H9 (cell line): Measurements from ENCODE around the gene SEC11A. TPM values are rescaled to one million over a fixed set of nuclear protein-coding genes. Genes with fewer than 3 reads are reported as not detected.
A peak's percentile ranks its signal among the peaks of the same experiment; 100 is the strongest.

ENCODE experiments used
- DNase-seq: peaks from one replicate; pipeline ENCODE4 v3.0.0-alpha.2; 2017
- H2AFZ ChIP-seq: one replicate; pipeline ENCODE4 v1.6.1; 2013; ENCODE audit warnings: mild to moderate bottlenecking, low read length, control low read depth, moderate library complexity
- H2AK5ac ChIP-seq: 2 replicates; pipeline ENCODE4 v1.6.1; 2013; ENCODE audit warnings: low read length, control low read depth, mixed read lengths; ENCODE audit not compliant: insufficient read length
- H2BK120ac ChIP-seq: one replicate; pipeline ENCODE4 v1.6.1; 2013; ENCODE audit warnings: low read depth, mild to moderate bottlenecking, low read length, control low read depth, inconsistent platforms; ENCODE audit not compliant: poor library complexity, severe bottlenecking
- H2BK12ac ChIP-seq: 2 replicates; pipeline ENCODE4 v1.6.1; 2013; ENCODE audit warnings: low read length, control low read depth, mixed read lengths, low read depth; ENCODE audit not compliant: insufficient read length
- H2BK15ac ChIP-seq: 2 replicates; pipeline ENCODE4 v1.6.1; 2013; ENCODE audit warnings: low read depth, low read length, control low read depth
- H2BK20ac ChIP-seq: one replicate; pipeline ENCODE4 v1.6.1; 2013; ENCODE audit warnings: low read depth, mild to moderate bottlenecking, low read length, control low read depth, inconsistent platforms; ENCODE audit not compliant: poor library complexity, severe bottlenecking
- H2BK5ac ChIP-seq: 2 replicates; pipeline ENCODE4 v1.6.1; 2013; ENCODE audit warnings: low read length, control low read depth, mixed read lengths; ENCODE audit not compliant: insufficient read length
- H3K14ac ChIP-seq: 2 replicates; pipeline ENCODE4 v1.6.1; 2013; ENCODE audit warnings: low read length, control low read depth; ENCODE audit not compliant: insufficient read depth
- H3K18ac ChIP-seq: 2 replicates; pipeline ENCODE4 v1.6.1; 2013; ENCODE audit warnings: low read depth, mild to moderate bottlenecking, mixed read lengths, low read length, control low read depth; ENCODE audit not compliant: insufficient read length
- H3K23ac ChIP-seq: 2 replicates; pipeline ENCODE4 v1.6.1; 2013; ENCODE audit warnings: low read length, control low read depth, mixed read lengths, low read depth; ENCODE audit not compliant: insufficient read length
- H3K23me2 ChIP-seq: 2 replicates; pipeline ENCODE4 v1.6.1; 2013; ENCODE audit warnings: low read depth, mild to moderate bottlenecking, mixed read lengths, low read length, control low read depth; ENCODE audit not compliant: insufficient read length, poor library complexity, severe bottlenecking
- H3K27ac ChIP-seq: 2 replicates; pipeline ENCODE4 v1.5.1; 2013; ENCODE audit warnings: low read length, control low read depth, mixed read lengths, low read depth; ENCODE audit not compliant: insufficient read length
- H3K27me3 ChIP-seq: 2 replicates; pipeline ENCODE4 v1.6.1; 2013; ENCODE audit warnings: low read length, control low read depth, inconsistent platforms; ENCODE audit not compliant: insufficient read depth
- H3K4ac ChIP-seq: 2 replicates; pipeline ENCODE4 v1.6.1; 2013; ENCODE audit warnings: low read depth, mild to moderate bottlenecking, control low read depth, inconsistent platforms, low read length, moderate library complexity
- H3K4me1 ChIP-seq: 2 replicates; pipeline ENCODE4 v1.6.1; 2013; ENCODE audit warnings: low read length, control low read depth, inconsistent platforms; ENCODE audit not compliant: insufficient read depth
- H3K4me2 ChIP-seq: 2 replicates; pipeline ENCODE4 v1.6.1; 2013; ENCODE audit warnings: low read length, control low read depth, mixed read lengths; ENCODE audit not compliant: insufficient read length, insufficient read depth
- H3K56ac ChIP-seq: 2 replicates; pipeline ENCODE4 v1.6.1; 2013; ENCODE audit warnings: low read depth, mild to moderate bottlenecking, mixed read lengths, low read length, control low read depth; ENCODE audit not compliant: insufficient read length
- H3K79me1 ChIP-seq: 2 replicates; pipeline ENCODE4 v1.6.1; 2013; ENCODE audit warnings: low read depth, mild to moderate bottlenecking, moderate library complexity, low read length, control low read depth, inconsistent platforms; ENCODE audit not compliant: insufficient read depth, poor library complexity, severe bottlenecking
- H3K79me2 ChIP-seq: 2 replicates; pipeline ENCODE4 v1.6.1; 2013; ENCODE audit warnings: low read length, control low read depth, inconsistent platforms; ENCODE audit not compliant: insufficient read depth
- H3K9ac ChIP-seq: 2 replicates; pipeline ENCODE4 v1.6.1; 2013; ENCODE audit warnings: low read length, control low read depth, mixed read lengths; ENCODE audit not compliant: insufficient read length; ENCODE audit errors: extremely low read depth
- H3K9me3 ChIP-seq: one replicate; pipeline ENCODE4 v1.6.1; 2013; ENCODE audit warnings: low read depth, low read length, inconsistent platforms; ENCODE audit not compliant: control insufficient read depth
- H3T11ph ChIP-seq: one replicate; pipeline ENCODE4 v1.6.1; 2013; ENCODE audit warnings: mild to moderate bottlenecking, low read length, control low read depth, inconsistent platforms
- H4K20me1 ChIP-seq: one replicate; pipeline ENCODE4 v1.6.1; 2013; ENCODE audit not compliant: control insufficient read depth, insufficient read length, insufficient read depth
- H4K5ac ChIP-seq: 2 replicates; pipeline ENCODE4 v1.6.1; 2013; ENCODE audit warnings: low read depth, mild to moderate bottlenecking, mixed read lengths, low read length, control low read depth; ENCODE audit not compliant: insufficient read length
- H4K8ac ChIP-seq: replicated peaks from 2 replicates; pipeline ENCODE4 v1.6.1; 2013; ENCODE audit warnings: low read length, control low read depth, mixed read lengths, low read depth; ENCODE audit not compliant: insufficient read length
- H4K91ac ChIP-seq: 2 replicates; pipeline ENCODE4 v1.6.1; 2013; ENCODE audit warnings: low read depth, mild to moderate bottlenecking, moderate library complexity, mixed read lengths, low read length, control low read depth; ENCODE audit not compliant: insufficient read length
- H3K27ac Mint-ChIP-seq, 3 experiments: 2 replicates in 2 of 3; 3 replicates in 1 of 3; pipeline ENCODE4 v1.8.0; 2020 to 2021; ENCODE audit warnings: mixed read lengths in 3 of 3, mild to moderate bottlenecking in 1 of 3, moderate library complexity in 1 of 3
- H3K27me3 Mint-ChIP-seq: 2 replicates; pipeline ENCODE4 v1.8.0; 2021; ENCODE audit warnings: low read depth, mild to moderate bottlenecking, moderate library complexity, mixed read lengths
- H3K36me3 Mint-ChIP-seq, 3 experiments: 2 replicates in 2 of 3; 3 replicates in 1 of 3; pipeline ENCODE4 v1.8.0; 2020 to 2021; ENCODE audit warnings: low read depth in 3 of 3, mixed read lengths in 3 of 3; ENCODE audit not compliant: insufficient read depth in 1 of 3
- H3K4me1 Mint-ChIP-seq, 2 experiments: 2 replicates each; pipeline ENCODE4 v1.8.0; 2020; ENCODE audit warnings: mixed read lengths in 2 of 2
- H3K4me3 Mint-ChIP-seq, 2 experiments: 2 replicates in 1 of 2; 3 replicates in 1 of 2; pipeline ENCODE4 v1.8.0; 2020 to 2021; ENCODE audit warnings: mild to moderate bottlenecking in 2 of 2, mixed read lengths in 2 of 2, moderate library complexity in 1 of 2
- H3K9me3 Mint-ChIP-seq, 2 experiments: 2 replicates in 1 of 2; 3 replicates in 1 of 2; pipeline ENCODE4 v1.8.0; 2020; ENCODE audit warnings: mild to moderate bottlenecking in 2 of 2, mixed read lengths in 2 of 2, moderate library complexity in 1 of 2
- CTCF ChIP-seq: fragments of 200-600 bp; sonication (generic); conservative IDR thresholded peaks from 3 replicates; pipeline ENCODE4 v1.8.0; 2021; ENCODE audit warnings: antibody characterized with exemption, mild to moderate bottlenecking
- WGBS: extraction: QIAGEN DNeasy Blood & Tissue Kit; methylation state at CpG from one replicate; pipeline ENCODE4 v1.1.7; 2013; ENCODE audit warnings: missing lambda C conversion rate, low lambda C conversion rate, mixed read lengths; ENCODE audit not compliant: insufficient read length; ENCODE audit errors: extremely low coverage; 5-methylcytosine and 5-hydroxymethylcytosine counted together
- total RNA-seq: library from RNA; stranded (reverse); gene quantifications from 2 replicates; pipeline ENCODE4 v1.2.1, GENCODE V29; 2021

The SEC11A gene
- total RNA-seq, 1 experiment from 2014 or later: 250 TPM

GRCh38 chr15:84749111-84749991 is 33.4 kb upstream of the SEC11A start:
- Histone ChIP-seq H3K27me3 (no peaks in the 10 kb centered on the region), H2BK5ac (no peak overlapping the region), H4K20me1 (no peaks in the 10 kb centered on the region), H4K5ac (no peak overlapping the region), H3K4me2 (peak overlapping the region; percentile 98), H2BK120ac (no peak overlapping the region), H3K4ac (no peak overlapping the region), H2AK5ac (no peak overlapping the region), H3K14ac (0 out of 2 replicates have a peak overlapping the region, but pooled peaks have one; percentile 77), H3K79me2 (peaks cover 34% of the 10 kb centered on the region; the same call in 1 of the 2 replicates), H2AFZ (no peak overlapping the region), H3K23ac (no peak overlapping the region), H2BK20ac (no peak overlapping the region), H3K23me2 (peaks cover 15% of the 10 kb centered on the region), H3T11ph (no peak overlapping the region), H2BK12ac (no peak overlapping the region), H3K56ac (no peak overlapping the region), H4K8ac (no peak overlapping the region), H3K18ac (no peak overlapping the region), H2BK15ac (no peak overlapping the region), H4K91ac (no peak overlapping the region), H3K9ac (peak overlapping the region; percentile 77), H3K27ac (no peak overlapping the region), H3K4me1 (peaks cover 5% of the 10 kb centered on the region; the same call in 1 of the 2 replicates), H3K79me1 (no peaks in the 10 kb centered on the region), H3K9me3 (no peaks in the 10 kb centered on the region)
- peaks cover 38 to 40% of the 10 kb centered on the region in 2 experiments for H3K4me1 Mint-ChIP-seq
- no peaks in the 10 kb centered on the region for H3K27me3 Mint-ChIP-seq
- DNase-seq: peak; percentile 35
- peaks cover 1 to 6% (median 4%) of the 10 kb centered on the region in 3 experiments; a peak in 3 of 7 replicates for H3K36me3 Mint-ChIP-seq
- H3K9me3 Mint-ChIP-seq: no peaks in the 10 kb centered on the region; a peak in 3 of 5 replicates
- no CpG with 5 or more reads among the region's 15 CpGs for WGBS
- H3K27ac Mint-ChIP-seq: peak overlapping the region; percentile 68 to 96 (median 94)
- TF ChIP-seq CTCF: no peak
- peak overlapping the region; percentile 89 to 97 for H3K4me3 Mint-ChIP-seq
